HG02610 (cell line): ENCODE measurements around the gene SENP7.
"Not testable (repeated sequence)": the region's sequence is repeated elsewhere in the genome, so short reads cannot be mapped to it uniquely, and the experiment has no call there.

Experiments
- ATAC-seq: cut with Tn5 transposase; IDR thresholded peaks from one replicate; pipeline ENCODE4 v1.9.1; 2021; ENCODE audit warnings: mild to moderate bottlenecking, moderate library complexity; ENCODE audit not compliant: unreplicated experiment

SENP7 gene

GRCh38 chr3:101454629-101455028 is 58.4 kb downstream of the SENP7 start:
- ATAC-seq: no peak

- ATAC-seq: no peak
Observed at GRCh38 chr3:101453961-101454360, 59.1 kb downstream of the SENP7 start.

- not testable (repeated sequence) for ATAC-seq
Observed at GRCh38 chr3:101438641-101439040, 74.4 kb downstream of the SENP7 start.

- ATAC-seq: no peak
Observed at GRCh38 chr3:101433652-101434051, 79.4 kb downstream of the SENP7 start.

- no peak for ATAC-seq
Observed at GRCh38 chr3:101423984-101424888, 88.8 kb downstream of the SENP7 start.

- no peak for ATAC-seq
Observed at GRCh38 chr3:101418851-101419250, 94.2 kb downstream of the SENP7 start.

- ATAC-seq: no peak
Observed at GRCh38 chr3:101414121-101414520, 98.9 kb downstream of the SENP7 start.

- ATAC-seq: no peak
Observed at GRCh38 chr3:101413656-101414055, 99.4 kb downstream of the SENP7 start.

- ATAC-seq: no peak
Observed at GRCh38 chr3:101391413-101391950, 121.5 kb downstream of the SENP7 start.

GRCh38 chr3:101388706-101389105 is 124.3 kb downstream of the SENP7 start:
- ATAC-seq: no peak

GRCh38 chr3:101387351-101387750 is 125.7 kb downstream of the SENP7 start:
- ATAC-seq: no peak

GRCh38 chr3:101384426-101384825 is 128.6 kb downstream of the SENP7 start:
- no peak for ATAC-seq

GRCh38 chr3:101383656-101384055 is 129.4 kb downstream of the SENP7 start:
- ATAC-seq: no peak

- ATAC-seq: no peak
Observed at GRCh38 chr3:101383156-101383575, 129.8 kb downstream of the SENP7 start.

GRCh38 chr3:101381809-101382208 is 131.2 kb downstream of the SENP7 start:
- no peak for ATAC-seq

- peak; percentile 90 for ATAC-seq
Observed at GRCh38 chr3:101379658-101380376, 133.2 kb downstream of the SENP7 start.

- no peak for ATAC-seq
Observed at GRCh38 chr3:101377796-101378195, 135.2 kb downstream of the SENP7 start.

GRCh38 chr3:101377209-101377608 is 135.8 kb downstream of the SENP7 start:
- peak; percentile 59 for ATAC-seq

GRCh38 chr3:101375586-101375985 is 137.4 kb downstream of the SENP7 start:
- no peak for ATAC-seq

GRCh38 chr3:101362406-101362805 is 150.6 kb downstream of the SENP7 start:
- ATAC-seq: no peak

GRCh38 chr3:101351829-101352228 is 161.2 kb downstream of the SENP7 start:
- ATAC-seq: no peak

- no peak for ATAC-seq
Observed at GRCh38 chr3:101340591-101340990, 172.4 kb downstream of the SENP7 start.
